Dermis microvascular lymphatic vessel endothelial cell (primary cell): Measurements from ENCODE around the gene IQSEC3. TPM values are rescaled to one million over a fixed set of nuclear protein-coding genes. Genes with fewer than 3 reads are reported as not detected.

Experiments
- DNase-seq, 2 donors: peaks; one replicate each; pipeline versions ENCODE4 v3.0.0 to v3.0.0-alpha.2; 2010; ENCODE audit warnings: low read depth in 2 of 2
- total RNA-seq: library from RNA; depleted of rRNA; stranded (reverse); fragments of >200 nt; gene quantifications from 2 replicates; pipeline ENCODE4 v1.2.1, GENCODE V29; 2014

The IQSEC3 gene
- total RNA-seq, 1 donor from 2014 or later = 0.13 TPM

DNA sequence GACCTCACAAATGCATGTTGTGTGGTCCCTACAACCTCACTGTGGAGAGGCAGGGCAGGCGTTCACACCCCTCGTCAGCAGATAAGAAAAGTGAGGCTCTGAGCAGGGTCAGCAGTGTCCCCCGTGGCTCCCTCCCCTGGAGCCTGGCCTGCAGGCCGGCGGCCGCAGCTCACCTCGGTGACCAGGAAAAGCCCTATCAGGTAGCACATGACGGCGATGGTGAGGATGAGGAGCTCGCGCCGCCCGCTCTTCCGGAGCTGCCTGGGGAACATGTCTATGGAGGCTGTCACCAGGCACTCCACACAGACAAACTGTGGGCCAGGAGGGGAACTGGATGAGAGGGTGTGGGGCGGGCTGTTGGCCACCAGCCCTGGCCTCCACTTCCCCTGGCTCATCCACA lies 129.4 kb downstream of the IQSEC3 start:
- no peak for DNase-seq

DNA sequence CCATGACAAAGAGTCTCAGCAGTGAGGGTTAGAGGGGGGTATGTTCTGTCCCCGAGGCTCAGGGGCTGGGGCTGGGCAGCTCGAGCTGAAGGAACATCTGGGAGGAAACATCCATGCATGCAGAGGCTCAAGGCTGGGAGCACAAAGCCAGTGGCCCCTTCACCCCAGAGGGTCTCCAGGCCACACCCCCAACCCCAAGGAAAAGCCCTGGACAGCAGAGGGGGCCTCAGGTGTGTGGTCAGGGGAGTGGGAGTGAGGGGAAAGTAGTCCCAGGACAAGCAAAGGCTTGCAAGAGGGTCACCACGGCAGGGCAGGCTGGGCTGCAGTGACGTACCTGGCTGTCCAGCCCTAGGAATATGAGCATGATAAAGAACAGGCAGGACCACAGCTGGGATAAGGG lies 129.9 kb downstream of the IQSEC3 start:
- DNase-seq = no peak

DNA sequence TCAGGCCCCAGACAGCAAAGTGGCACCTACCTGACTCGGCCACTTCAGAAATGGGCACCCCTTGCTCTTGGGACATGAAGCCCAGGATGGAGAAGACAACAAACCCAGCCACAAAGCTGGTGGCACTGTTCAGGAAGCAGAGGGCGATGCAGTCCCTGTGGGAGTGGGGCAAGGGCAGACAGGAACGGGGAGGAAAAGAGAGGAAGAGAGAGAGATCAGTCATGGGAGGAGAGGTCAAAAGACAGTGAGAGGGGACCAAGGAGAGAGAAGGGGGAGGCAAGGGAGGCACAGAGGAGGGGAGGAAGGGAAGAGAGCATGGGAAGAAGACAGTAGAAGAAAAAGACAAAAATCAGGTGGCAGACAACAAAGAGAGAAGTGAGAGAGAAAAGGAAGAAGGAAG lies 130.8 kb downstream of the IQSEC3 start:
- no peak for DNase-seq

DNA sequence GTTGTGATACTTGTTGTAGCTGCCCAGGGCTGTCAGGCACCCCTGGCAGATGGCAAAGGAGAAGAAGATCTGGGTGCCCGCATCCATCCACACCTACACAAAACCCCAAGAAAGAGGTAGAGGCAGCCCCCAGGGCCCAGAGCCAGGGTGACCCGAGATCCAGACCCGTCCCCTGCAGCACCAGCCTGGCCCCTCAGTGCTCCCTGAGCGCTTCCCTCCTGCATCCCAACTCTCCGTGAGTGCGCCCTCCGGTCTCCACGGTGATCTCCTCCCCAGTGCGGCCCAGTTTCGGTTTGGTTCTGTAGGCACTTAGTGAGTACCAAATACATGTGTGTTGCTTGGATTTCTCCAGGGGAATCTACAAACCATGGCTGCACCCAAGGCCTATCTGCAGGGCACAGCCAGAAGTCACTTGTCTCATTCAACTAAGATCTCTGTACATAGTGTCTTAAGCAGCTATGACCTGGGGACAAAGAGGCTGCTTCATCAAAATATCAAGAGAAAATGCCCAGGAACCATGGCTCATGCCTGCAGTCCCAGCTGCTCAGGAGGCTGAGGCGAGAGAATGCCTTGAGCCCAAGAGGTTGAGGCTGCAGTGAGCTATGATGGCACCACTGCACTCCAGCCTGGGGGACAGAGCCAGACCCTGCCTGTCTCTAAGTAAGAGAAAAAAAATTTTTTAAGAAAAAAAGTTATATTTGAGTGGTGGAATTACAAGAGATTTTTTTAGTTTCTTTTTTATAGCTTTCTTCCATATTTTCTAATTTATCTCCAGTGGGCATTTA lies 131.5 kb downstream of the IQSEC3 start:
- DNase-seq = no peak

DNA sequence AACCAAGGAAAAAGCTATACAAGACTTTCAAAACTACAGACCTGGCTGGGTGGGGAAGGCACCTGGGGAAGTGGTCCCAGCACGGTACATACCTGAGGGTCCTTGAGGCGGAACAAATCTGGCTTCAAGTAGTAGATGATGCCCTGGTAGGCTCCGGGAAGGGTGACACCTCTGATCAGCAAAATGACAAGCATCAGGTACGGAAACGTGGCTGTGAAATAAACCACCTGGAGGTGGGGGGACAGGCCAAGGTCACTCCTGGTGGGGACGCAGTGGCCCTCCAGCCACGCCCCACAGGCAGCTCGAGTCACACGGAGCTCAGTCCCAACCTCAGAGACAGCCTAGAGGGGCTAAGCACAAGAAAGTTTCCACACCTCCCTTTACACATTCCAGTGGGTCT lies 132.1 kb downstream of the IQSEC3 start:
- no peak for DNase-seq

DNA sequence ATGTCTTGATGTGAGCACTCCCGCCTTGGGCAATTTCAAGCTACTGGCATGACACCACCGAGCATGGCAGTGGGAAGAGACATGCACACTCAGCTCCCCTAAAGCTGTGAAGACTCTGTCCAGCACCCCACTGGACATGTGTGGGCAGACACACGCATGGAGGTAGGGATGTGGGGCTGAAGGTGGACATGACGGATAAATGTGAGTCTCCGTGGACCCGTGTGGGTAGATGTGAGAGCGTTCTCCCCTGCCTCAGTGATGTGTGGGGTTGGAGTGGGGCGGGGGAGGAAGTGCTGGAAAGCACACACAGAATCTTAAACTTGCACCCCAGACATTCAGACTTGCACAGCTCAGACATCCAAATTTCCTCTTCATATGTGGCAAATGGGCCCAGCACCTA lies 134.8 kb downstream of the IQSEC3 start:
- no peak for DNase-seq

DNA sequence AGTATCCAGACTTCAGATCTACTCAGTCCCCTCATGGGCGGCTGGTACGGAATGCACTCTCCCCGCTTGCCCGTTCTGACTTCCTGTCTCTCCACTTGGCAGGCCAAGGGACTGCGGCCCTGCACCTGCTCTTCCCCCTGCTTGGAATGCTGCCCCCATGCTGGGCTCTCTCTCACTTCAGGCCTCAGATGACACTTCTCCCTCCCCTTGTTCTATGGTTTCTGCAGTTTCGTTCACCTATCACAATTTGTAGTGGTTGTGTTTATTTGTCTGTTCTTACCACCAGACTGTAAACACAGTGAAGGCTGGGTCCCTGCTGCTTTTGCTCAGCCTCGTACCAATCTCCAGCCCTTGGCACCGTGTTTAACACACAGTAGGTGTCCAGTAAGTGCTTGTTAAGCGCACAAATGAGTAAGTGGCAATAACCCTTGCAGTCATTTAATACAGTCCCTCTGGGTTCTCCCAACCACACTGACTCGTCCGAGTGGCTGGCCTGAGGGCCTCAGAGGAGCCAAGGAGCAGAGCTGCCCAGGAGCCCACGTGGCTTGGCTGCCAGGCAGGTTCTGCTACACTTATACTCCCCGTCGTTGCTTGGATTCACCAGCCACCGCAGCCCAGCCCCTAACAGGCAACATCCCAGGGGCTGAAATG lies 135.6 kb downstream of the IQSEC3 start:
- no peak for DNase-seq

DNA sequence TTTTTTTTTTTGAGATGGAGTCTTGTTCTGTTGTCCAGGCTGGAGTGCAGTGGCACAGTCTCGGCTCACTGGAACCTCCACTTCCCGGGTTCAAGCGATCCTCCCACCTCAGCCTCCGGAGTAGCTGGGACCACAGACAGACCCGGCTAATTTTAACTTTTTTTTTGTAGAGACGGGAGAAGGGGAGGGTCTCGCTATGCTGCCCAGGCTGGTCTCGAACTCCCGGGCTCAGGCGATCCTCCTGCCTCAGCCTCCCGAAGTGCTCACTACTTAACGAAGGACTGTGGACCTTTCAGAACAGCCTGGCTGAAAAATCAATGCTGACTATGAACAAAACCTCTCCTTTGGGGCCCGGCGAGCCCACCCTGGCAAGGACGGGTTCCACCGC lies 136.5 kb downstream of the IQSEC3 start:
- no peak for DNase-seq

DNA sequence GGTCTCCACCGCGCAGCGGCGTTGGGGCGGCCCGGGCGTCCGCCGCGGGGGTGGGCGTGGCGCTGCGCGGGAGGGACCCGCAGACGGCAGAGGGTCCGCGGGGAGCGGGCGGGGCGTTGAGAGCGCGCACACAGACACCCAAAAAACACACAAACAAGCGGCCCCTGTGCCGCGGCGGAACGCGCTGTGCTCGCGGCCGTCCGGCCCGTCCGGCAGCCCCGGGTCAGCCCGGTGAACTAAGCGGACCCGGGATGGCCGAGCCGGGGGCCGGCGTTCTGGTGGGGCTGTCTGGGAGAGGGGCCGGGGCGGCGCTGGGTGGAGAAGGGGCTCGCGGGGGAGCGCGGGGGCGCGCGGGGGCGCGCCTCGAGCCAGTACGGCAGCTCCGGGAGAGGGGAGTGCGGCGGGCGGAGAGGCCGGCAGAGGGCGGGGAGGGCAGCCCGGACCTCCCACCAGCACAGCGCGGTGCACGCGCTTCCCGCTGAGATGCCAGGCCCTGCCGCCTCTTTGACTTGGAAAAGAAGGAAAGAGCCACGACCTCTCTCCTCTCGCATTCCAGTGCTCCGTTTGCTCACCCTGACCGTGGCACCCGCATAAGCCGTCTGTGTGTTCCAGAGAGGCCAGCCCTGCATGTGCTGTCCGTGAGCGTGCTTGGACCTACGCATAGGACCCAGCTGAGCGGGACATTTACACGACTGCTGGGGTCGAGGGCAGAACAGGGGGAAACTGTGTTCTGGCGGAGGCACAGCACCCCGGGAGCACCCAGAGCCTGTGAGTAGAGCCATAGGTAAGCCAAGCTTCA lies 137.1 kb downstream of the IQSEC3 start:
- peak in 1 of 2 donors; percentile 13 for DNase-seq

DNA sequence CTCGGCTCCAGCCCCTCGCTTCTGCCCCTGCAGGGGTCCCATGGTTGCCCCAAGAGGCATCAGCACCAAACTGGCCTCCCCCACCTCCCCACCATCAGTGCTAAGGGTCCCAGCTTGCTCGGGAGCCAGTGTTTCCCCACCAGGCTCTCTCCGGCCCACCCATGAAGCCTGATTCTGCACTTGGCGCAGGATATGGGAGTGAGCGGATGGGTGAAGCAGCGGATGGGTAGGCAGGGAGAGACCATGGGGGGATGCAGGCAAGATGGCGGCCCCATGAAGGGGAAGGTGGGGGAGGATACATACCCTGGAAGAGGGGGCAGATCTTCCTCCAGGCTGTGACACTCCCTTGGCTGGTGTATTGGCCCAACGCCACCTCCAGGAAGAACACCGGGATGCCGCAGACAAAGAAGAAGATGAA lies 137.7 kb downstream of the IQSEC3 start:
- DNase-seq = no peak

DNA sequence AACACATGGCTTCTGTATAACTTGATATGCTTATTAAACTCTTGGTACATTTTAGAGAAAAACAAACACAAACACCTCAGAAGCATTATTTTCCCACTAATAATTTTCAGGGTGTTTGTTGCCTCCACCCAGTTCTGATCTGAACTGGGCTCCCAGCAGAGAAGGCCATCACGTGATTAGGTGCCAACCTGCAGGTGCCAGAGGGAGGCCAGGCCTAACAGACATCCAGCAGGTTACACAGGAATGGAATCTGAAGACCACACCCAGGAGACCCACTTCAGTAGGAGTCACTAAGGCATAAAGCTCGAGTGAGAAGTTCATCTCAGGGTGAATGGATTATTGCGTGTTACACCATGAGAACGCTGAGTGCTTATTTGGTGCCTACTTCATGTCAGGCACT lies 138.5 kb downstream of the IQSEC3 start:
- no peak for DNase-seq

DNA sequence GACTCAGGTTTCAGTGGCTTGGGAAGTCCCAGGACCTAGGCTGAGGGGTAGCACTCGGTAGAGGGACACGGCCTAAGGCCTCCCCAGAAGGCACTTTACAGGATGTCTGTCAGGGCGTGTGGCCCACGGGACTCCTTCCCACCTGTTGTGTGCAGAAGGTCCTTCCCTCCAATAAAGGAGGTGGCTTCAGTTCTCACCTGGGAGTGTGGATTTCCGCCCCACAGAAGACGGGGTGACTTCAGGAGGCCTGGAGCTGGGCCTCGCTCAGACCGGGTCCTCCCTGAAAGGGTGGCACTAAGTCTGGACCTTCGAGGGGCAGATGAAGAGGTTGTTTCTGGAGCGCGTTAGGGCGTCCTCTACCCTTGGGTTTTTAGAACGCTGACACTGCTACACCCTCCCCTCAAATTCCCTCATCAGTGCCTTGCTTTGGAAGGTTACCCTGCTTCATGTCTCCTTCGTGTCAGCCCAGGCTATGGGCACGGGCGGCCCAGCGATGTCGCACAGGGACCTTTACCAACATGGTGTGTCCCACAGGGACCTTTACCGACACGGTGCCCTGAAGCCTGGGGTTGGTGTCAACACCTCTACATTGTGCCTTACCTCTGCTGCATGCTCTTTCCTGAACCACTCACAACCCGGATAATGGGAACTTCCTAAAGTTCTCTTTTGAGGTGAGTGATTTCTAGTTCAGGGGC lies 140.3 kb downstream of the IQSEC3 start:
- DNase-seq = no peak

DNA sequence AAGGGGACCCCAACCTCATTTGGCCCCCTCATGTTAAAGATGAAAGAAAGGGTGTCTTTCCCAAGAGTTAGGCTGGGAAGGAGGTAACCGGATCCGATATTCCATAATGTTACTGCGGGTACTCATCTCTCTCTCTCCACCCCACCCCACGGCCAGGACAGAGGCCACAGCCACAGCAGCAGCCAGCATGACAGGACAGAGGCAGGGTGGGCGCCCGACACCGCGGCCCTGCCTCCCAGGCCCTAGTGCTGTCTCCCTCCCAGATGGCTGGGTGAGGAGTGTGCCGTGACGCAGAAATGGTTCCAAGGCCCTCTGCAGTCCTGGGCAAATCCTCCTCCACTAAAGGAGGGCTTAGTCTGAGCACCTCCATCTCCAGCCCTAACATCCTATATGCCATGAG lies 141.2 kb downstream of the IQSEC3 start:
- no peak for DNase-seq

DNA sequence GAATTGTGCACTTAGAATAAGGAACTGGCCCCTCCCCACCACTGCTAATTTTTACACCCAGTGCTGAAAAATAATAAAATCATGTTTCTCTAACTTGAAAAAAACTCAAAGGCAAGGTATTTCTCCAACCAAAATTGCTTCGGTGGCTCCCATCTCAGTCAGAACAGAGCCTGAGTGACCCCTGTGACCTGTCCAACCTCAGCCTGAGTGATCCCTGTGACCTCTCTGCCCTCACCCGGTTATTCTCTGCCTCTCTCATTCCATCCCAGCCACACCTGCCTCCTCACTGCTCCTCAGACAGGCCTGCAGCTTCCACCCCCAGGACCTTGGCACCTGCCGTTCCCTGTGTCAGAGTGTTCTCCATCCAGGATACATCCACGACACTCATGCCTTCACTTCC lies 142.2 kb downstream of the IQSEC3 start:
- no peak for DNase-seq

DNA sequence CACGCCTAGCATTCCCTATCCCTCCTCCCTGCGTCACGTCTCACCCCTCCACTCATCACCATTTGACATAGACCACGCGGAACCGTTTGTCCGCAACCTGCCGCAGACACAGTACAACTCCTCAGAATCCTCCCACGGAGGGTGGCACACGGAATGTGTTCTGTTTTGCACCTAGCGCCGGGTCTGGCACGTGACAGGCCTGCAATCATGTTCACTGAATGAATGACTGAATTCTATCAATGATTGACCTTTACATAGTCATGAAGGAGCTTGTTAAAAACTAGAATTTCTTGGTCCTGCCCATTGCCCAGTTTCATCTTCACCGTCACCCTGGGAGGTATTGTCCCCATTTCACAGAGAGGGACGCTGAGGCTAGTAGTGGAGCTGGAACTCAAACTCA lies 142.7 kb downstream of the IQSEC3 start:
- no peak for DNase-seq

DNA sequence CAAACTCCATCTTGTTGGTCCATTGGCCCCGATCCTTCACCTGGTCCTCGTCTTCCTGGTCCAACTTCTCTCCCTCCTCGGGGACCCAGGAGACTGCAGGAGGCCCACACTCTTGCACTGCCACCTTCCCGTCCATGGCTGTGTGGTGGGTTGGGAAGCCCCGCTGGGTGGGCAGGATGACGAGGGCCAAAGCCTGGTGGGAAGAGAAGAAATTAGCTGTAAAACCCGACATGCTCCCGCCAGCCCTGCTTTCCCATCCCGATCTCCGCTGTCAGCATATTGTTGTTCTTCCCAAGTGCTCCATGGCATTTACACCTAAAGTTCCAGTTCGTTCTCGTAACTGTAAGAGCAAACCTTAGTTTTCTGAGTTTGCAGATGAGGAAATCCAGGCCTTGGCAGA lies 143.3 kb downstream of the IQSEC3 start:
- DNase-seq = no peak

DNA sequence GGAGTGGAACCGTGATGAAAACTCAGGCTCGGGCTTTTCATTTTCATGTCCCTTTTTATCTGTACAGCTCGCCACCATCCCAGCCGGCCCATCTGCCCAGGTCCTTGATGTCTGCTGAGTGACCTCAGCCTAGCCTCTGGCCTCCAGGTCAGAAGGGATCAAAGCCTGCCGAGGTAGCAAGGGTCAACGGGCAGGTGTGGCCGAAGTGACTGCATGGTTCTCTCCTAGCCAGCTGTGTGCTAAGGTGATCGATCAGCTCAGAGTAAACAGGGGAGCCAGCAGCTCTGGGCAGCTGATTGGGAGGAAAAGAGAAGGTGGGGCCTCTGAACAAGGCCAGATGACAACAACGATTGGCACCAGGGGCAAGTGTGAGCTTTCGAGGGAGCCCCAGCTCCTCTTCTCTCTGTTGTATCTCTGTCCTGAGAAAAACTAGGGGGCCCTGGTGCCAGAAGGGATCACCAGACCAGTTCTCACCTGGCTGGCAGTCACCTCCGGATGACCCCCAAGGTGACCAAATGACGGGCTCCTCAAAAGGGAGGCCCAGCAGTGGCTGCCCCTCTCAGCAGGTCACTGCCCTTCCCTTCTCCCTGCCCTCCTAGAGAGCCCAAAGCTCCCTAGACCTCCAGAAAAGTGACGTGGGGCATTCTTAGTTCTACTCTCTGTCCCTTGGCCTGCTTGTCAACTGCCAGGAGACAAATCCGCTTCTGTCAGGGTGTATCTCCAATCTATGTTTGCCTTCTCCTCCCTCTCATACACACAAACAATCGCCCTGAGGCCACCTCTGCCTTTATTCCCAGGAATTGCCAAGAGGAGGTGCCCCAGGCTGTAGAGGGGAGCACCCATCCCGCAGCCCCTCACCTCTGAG lies 143.9 kb downstream of the IQSEC3 start:
- no peak for DNase-seq

DNA sequence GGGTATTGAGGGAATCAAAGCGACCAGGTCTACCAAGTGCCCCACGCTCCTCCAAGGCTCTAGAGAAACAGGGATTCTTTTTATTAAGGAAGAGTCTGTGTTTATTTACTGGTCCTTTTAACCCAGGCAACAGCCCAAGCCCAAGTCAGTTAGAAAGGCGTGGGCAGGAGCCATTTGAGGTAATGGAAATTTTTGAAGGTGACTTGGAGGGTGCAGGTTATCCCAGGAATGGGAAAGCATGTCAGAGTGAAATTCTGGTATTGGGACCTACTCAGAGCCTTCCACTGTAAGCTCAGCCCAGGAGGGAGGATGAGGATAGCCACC lies 144.5 kb downstream of the IQSEC3 start:
- DNase-seq = no peak

DNA sequence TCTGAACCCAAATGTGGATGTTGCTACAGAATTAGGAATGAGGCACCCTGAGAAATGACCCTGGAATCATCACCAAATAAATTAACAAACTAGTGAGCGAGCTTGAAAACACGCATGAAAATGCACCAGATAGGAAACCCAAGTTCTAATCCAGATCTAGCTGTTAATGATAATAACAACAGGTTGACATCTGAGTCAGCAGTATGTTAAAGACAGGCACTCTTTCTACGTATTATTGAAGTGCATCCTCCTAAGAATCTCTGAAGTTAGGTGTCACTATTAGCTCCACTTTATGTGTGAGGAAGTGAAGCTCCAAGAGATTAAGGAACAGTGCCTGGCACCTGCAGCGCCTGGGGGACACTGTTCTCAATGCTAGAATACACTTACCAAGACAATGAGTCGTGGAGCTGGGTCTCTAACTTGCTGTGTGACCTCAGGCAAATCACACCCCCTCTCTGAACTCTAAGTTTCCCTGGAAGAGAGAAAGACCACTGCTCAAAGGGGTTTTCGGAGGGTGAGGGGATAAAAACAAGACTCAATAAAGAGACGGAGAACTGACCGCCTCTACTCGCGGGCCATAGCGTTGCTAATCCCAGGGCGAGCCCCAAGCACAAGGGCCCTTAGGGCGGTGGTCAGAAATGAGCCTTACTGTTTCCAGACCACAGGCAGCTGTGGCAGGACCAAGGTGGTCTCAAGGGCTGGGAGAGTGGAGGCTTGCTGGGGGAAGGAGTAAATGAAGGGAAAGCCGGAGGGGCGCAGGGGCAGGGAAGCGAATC lies 145.3 kb downstream of the IQSEC3 start:
- DNase-seq = no peak

DNA sequence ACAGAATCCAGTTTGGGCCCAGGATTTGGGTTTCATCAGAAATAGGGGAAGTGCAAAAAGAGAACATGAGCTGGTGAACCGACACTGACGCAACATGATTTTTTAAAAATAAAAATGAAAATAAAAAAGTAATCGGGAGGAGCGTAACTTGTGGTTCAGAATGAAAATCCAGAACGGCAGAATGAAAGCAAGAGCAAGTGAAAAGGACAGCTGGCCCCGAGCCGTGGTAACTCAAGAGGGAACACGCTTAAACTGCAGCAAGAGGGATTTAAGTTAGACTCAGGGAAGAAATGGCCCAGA lies 145.8 kb downstream of the IQSEC3 start:
- no peak for DNase-seq
